HG02885 (cell line): ENCODE data around the gene SMOC2.
"Not testable (repeated sequence)": the region's sequence is repeated elsewhere in the genome, so short reads cannot be mapped to it uniquely, and the experiment has no call there.

Experiments used
- ATAC-seq: cut with Tn5 transposase; IDR thresholded peaks from one replicate; pipeline ENCODE4 v1.9.1; 2021; ENCODE audit warnings: mild to moderate bottlenecking; ENCODE audit not compliant: unreplicated experiment, poor library complexity

The SMOC2 gene

DNA sequence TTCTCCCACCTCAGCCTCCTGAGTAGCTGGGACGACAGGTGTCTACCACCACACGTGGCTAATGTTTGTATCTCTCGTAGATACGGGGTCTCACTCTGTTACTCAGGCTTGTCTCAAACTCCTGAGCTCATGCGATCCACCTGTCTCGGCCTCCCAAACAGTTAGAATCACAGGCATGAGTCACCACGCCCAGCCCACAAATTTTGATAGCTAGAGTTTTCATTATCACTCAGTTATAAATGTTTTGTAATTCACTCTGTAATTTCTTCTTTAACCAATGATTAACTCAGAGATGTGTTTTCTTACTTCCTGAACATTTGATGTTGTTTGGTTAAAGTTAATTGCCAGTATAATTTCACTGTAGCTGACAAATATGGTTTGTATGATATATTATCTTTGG is 249.3 kb downstream of the SMOC2 start:
- no peak for ATAC-seq

- ATAC-seq, result no peak
Observed at GRCh38 chr6:168691774-168692173, 250.8 kb downstream of the SMOC2 start.

DNA sequence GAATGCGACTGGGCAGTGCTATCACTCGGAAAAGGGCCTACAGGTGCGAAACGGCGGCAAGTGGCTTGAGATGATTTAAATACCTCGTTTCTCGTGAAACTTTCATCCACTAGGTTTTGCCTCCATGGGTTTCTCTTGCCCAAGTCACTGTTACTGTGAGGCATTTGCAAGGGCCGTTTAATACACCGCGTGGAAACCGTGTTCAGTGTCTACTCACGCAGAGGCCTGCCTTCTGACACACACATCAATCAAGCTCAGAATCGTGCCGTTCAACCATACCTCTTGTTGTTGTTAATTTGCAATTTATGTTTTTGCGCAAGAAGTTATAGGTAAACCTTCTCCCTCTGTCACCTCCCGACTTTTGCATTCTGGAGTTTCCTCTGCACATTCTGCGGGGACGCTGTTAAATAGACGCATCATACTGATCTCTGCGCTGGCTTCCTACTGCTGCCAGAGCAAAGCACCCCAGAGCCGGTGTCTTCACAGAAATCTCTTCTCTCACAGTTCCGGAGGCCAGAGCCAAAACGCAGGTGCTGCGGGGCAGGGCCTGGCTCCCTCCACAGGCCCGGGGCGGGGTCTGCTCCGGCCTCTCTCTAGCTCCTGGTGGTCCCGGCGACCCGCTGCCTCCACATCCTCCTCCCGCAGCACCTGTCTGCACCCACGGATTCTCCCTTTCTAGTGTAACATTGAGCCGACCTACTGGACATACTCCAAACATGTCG is 251.4 kb downstream of the SMOC2 start:
- no peak for ATAC-seq

- ATAC-seq, result not testable (repeated sequence)
Observed at GRCh38 chr6:168692915-168693257, 251.9 kb downstream of the SMOC2 start.

GRCh38 chr6:168694797-168695196 is 253.8 kb downstream of the SMOC2 start:
- not testable (repeated sequence) for ATAC-seq

DNA sequence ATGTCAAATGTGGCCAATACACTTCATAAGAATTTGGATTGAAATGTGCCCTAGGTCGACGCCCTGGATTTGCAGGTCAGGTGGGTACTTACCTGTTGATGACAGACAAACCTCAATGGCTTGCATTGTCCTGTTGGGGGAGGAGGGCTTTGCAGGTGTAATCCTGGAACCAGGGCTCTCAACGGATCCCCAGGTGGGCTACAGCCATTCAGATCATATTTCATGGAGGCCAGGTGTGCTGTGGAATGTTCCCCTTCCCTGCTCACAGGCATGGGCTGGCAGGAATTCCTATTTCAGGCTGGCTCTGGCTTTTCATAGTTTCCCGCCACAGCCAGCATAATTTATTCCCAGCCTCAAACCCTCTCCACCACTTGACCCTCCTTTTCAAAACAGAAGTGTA is 254.7 kb downstream of the SMOC2 start:
- no peak for ATAC-seq

GRCh38 chr6:168698923-168699322 is 257.9 kb downstream of the SMOC2 start:
- ATAC-seq, result no peak

GRCh38 chr6:168699631-168700295 is 258.8 kb downstream of the SMOC2 start:
- ATAC-seq, result no peak

DNA sequence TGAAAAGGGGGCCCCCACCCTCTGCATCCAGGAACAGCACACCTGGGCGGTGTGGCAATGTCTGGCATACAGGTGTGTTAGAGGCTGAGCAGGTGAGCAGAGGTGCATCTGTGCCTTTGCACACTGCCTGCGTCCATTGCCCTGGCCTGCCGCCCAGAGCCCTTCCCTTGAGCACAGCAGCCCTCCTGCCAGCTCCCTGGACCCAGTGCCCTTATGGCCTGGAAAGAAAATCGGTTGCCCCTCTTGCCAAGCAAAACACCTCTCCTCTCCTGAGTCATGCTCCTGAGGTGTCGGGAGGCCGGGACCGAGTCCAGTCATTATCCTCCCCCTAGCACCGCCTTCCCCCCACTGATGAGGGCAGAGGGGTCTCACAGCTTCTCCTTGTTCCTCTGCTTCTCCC is 259.9 kb downstream of the SMOC2 start:
- ATAC-seq, result no peak

GRCh38 chr6:168703990-168704389 is 263.0 kb downstream of the SMOC2 start:
- no peak for ATAC-seq

DNA sequence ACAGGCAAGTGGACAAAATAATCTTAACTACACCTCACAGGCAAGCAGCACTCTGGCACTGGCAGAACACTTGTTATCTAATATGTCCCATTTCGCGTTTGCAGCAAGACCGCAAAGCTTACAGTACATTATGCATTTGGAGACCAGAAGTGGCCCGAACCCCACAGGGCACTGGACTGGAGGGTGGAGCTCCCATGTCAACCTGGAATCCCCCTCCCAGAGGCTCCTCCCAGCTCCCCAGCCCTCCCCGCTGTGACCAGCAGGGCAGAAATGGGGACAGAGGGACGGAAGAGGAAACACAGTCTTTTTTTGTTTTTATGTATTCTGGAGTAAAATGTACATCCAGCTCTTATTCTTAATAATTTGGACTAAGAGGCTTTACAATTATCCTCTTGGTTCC is 263.7 kb downstream of the SMOC2 start:
- no peak for ATAC-seq

- not testable (repeated sequence) for ATAC-seq
Observed at GRCh38 chr6:168705271-168705670, 264.3 kb downstream of the SMOC2 start.

DNA sequence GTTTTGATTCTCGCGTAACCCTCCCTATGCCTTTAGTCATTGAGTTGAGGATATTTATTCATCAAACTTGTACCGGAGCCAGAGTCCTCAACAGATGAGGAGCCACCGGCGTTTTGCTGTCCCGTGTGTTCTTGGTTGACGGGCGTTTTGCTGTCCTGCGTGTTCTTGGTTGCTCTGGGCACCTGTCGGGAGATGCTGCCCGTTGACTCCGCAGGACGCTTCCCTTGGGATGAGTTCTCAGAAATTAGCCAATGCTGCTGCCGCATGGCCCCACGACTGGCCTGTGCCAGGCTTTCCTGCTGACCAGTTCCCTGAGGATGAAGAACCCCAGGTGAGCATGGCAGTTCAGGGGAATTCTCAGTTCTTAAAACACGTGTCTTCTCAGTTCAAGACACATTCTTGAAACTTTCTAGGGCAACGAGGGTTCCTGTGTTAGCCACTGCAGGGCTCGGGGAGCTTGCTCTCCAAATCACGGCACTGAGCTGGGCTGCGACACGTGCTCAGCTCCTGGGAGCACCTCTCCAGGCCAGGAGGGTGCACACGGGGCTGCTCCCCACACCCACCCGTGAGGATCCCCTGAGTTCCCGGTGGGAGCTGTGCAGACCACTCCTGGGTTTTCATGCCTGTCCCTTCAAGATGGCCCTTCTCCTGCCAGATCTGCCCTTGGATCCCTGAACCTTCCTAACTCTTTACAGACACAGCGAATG is 265.6 kb downstream of the SMOC2 start:
- no peak for ATAC-seq

- no peak for ATAC-seq
Observed at GRCh38 chr6:168708526-168708925, 267.5 kb downstream of the SMOC2 start.

DNA sequence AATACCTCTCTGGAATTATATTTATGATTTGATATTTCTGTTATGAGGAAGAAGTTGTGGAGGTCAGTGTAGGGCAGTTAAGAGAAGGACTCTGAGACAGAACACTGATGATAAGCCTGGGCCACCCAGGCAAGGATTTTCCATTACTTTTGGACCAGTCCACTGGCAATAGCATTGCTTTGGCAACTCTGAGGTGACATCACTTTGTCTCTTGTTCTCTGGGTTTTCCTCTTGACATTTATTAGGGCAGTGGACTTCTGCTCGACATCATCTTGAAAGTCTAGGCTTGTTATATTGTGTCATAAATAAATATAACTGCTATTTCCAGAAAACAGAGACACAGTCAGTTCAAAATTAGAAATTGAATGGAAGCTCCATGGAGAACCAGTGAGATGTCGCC is 268.0 kb downstream of the SMOC2 start:
- no peak for ATAC-seq

- no peak for ATAC-seq
Observed at GRCh38 chr6:168709390-168709789, 268.4 kb downstream of the SMOC2 start.

DNA sequence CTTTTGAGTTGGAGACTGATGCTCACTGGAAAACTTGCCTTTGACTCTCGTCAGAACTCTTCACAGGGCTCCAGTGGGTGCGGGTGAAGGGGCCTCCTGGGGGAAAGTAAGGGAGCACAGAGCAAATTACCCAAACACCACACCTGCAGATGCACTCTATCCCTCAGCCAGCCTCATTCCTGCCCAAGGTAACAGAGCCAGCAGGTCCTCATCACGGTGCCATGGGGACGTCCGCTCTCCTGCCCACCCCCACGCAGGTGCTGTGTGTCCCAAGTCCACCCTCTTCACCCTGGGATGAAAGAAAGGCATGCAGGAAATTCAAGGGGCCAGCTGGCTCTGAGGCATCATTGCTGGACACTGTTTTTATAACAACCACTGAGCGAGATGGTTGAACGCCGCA is 269.0 kb downstream of the SMOC2 start:
- no peak for ATAC-seq

DNA sequence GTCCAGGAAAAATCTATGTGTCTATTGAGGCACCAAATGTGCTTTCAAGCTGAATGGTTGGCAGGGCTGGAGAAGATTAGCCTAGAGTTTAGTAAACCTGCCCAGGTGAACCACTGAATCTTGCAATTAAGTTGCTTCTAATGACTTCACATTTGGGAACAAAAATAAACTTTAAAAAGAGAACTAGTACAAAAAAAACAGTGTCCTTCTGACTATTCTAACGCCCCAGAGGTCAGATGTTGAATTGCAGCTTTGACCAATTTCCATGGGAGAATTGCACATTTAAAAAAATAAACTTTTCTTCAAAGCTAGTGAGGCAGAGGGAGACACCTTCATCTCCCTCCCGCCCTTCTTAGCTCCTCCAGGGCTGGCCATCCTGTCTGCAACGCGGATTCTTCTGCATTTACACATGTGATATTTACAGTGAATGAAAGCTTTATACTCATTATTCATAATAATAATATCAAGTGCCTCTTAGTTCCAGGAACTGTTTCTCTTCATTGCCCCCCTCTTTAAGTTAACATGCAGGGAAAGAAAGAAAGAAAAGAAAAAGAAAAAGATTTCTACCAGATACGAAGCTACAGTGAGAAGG is 270.2 kb downstream of the SMOC2 start:
- no peak for ATAC-seq

- no peak for ATAC-seq
Observed at GRCh38 chr6:168711666-168712300, 270.8 kb downstream of the SMOC2 start.

DNA sequence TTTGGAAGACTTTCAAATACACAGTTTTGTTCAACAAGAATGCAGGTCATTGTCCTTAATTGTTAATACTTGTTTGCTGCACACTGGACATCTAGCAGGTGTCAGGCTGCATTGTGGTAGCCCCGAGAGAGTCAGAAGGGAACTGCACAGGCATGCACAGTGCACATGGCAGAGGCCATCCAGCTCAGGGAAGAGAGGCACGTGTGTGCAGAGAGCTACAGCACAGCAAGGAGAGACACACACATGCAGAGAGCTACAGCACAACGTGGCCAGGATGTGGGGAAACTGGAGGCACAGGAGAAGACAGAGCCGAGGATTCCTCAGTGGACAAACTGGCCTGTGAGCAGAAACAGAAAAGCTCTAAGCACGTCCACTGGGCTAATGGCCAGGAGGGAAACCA is 272.0 kb downstream of the SMOC2 start:
- no peak for ATAC-seq

DNA sequence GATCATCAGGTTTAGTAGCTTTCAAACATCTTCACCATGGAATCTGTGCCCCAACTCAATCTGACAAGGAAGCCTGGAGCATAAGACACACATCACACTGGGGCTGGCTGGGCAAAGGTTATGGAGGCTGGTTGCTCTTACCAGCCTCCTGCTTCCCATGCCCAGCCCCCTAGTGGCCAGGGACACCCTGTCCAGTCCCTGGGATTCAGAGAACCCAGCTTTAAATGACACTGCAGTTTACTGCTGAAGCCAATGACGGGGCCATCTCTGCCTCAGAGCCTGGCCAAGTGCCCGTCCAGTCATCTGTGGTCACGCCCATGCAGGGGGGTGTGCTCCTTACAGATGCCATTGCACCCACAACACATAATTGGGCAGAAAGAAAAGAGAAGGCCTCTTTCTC is 272.9 kb downstream of the SMOC2 start:
- no peak for ATAC-seq
